ENCODE measurements around the gene KRTAP10-6. TPM values are rescaled to one million over a fixed set of nuclear protein-coding genes. Genes with fewer than 3 reads are reported as not detected.

The KRTAP10-6 gene
- total RNA-seq, 2 donors from 2014 or later, result not detected

DNA sequence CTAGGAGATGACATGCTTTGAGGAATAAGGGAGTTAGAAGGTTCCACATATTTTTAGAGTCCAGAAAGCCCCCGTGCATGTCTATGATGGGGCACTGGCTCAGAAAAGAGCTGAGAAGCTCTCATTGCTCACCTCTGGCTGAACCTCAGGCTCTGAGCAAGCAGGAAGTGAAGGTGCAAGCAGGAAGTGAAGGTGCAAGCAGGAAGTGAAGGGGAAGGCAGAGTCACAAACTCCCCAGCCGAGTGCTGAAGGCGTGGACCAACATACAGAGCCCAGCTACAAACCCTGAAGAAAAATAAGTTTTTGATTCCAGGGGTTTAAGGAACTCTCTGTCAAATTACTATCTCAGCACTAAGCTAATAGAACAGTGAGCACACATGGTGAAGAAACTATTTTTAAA is 26.6 kb upstream of the KRTAP10-6 start:
- intact Hi-C loops (cut with DNase I), result loop anchor here in 1 of 2 donors (10.0 kb wide), 1 partner anchor 296 kb away; no protein-coding TSS in a partner anchor
- no peak for DNase-seq (ENCODE audit: low spot score)

DNA sequence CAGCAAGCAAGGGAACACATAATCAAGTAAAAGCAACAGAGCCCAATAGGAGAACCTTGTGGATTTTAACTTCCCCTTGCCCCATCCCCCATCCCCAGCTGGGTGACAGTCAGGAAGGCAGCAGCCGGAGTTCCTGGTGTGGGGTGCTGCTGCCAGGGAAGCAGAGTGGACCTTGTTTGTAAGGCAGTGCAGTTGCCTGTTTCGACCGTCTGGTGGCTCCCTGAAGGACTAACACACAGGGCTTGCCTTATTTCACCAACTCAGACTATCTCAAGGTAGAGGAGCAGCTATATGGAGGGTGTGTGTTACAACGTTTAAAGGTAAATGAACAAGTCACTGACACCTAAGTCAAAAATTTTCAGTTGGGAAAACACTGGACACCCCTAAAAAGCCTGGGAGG is 26.2 kb upstream of the KRTAP10-6 start:
- intact Hi-C loops (cut with DNase I), result loop anchor here in 1 of 2 donors (10.0 kb wide), 1 partner anchor 296 kb away; no protein-coding TSS in a partner anchor
- no peak for DNase-seq (ENCODE audit: low spot score)

DNA sequence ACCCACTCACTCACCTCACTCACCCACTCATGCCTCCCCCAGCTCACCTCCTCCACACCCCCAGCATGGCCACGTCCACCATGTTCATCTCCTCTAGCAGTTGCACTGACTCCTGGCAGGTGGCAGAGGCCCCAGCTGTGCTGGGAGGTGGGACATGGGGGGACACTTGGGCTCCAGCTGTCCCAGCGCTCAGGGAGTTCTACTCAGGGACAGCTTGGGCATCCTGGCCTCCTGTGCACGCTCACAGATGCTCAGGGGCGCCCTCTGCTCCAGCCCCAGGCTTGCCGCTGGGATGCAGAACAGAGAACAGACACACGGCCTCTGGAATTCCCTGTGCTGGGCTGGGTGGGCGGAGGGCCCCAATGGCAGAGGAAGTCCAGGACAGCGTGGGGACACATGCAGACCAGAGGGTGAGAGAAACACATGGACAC is 24.8 kb upstream of the KRTAP10-6 start:
- no peak for DNase-seq (ENCODE audit: low spot score)

DNA sequence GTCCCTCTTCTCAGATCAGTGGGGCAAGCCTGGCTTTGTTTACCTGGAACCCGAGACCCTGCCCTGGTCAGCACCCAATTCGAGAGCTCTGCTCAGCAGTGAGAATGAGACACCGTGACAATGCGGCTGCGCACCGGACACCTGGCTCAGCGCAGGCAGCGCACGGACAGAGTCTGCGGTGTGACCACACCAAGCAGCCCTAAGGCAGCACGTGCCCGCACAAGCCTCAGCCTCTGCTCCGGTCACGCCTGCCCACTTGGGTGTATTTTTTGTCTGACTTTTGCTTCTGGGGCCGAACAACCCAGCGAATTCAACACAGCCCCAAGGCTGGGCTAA is 24.3 kb upstream of the KRTAP10-6 start:
- intact Hi-C loops (cut with DNase I), result loop anchor here in 1 of 2 donors (10.0 kb wide), 1 partner anchor 298 kb away; no protein-coding TSS in a partner anchor
- peak; percentile 50 for DNase-seq (ENCODE audit: low spot score)

More for the DNA sequence above, 24.8 kb upstream of the KRTAP10-6 start:
- intact Hi-C loops (cut with DNase I), result loop anchor here in 1 of 2 donors (10.0 kb wide), 1 partner anchor 298 kb away; no protein-coding TSS in a partner anchor

DNA sequence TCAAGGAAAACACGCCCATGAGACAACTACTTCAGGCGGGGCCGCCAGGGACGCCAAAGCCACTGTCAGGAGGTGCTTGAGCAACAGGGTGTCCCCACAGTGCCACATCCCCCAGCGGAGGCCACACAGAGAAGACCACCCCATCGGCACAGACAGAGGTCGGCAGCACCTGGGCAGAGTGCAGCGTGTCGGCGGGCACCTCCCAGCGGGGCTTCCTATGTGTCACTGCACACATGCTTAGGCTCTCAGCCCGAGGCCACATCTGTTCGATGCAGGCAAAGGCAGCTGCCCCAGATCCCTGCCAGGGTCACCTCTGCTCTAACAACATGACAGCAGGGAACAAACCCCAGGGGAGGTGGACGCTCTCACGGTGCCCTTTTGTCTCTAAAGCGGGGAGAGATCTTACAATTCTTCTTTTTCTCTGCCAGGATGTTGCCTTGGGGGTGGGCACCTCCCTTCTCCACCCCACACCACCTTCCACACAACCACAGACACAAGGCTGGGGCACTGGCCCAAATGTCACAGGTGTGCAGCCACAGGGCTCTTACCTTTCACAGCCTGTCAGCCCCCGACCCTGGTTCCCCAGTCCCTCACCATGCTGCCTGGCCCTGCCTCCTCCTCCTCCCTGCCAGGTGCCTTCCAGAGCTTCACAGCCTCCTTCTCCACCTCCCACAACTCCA is 23.7 kb upstream of the KRTAP10-6 start:
- DNase-seq (ENCODE audit: low spot score), result peak; percentile 68
- intact Hi-C loops (cut with DNase I), result loop anchor here in 1 of 2 donors (10.0 kb wide), 1 partner anchor 299 kb away; no protein-coding TSS in a partner anchor

DNA sequence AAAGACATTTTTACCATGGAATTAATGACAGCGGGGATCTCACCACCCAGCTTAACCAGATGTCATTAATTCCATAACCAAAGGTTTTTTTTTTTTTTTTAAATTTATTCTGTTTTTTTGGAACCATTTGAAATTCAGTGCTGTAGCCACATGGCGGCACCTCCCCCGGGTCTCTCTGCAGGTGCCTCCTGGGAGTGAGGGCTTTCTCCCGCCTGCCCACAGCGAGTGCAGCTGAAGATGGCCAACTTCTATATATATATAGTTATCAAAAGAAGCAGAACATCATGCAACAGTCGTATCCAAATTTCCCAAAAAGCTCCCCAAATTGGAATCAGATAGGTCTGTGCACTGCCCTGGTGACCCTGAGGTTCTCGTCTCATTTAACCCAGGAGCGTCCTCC is 23.2 kb upstream of the KRTAP10-6 start:
- intact Hi-C loops (cut with DNase I), result loop anchor here in 1 of 2 donors (10.0 kb wide), 1 partner anchor 299 kb away; no protein-coding TSS in a partner anchor
- DNase-seq (ENCODE audit: low spot score), result no peak

DNA sequence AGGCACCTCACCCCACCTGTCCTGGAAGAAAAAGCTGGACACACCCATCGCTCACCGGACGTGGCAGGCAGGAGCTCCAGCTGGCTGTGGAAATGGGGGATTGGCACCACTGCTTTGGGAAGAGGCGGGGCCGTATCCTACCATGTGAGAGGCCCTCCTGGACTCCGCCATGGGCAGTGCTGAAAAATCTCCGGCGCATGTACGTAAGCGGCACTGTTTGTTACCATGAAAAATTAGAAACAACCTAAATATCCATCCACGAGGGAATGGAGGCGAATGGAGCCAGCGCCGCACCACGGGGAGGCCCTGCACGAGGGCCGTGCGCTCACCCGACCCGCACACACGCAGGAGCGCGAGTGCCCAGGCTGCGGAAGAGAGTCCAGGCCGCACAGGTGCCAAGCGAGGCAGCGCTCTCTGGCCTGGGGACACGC is 22.7 kb upstream of the KRTAP10-6 start:
- DNase-seq (ENCODE audit: low spot score), result peak; percentile 66

GRCh38 chr21:44614161-44614631 is 21.9 kb upstream of the KRTAP10-6 start:
- intact Hi-C loops (cut with DNase I), result loop anchor here in 1 of 2 donors (10.0 kb wide), 1 partner anchor 301 kb away; no protein-coding TSS in a partner anchor
- peak; percentile 73 for DNase-seq (ENCODE audit: low spot score)

More for the DNA sequence above, 22.7 kb upstream of the KRTAP10-6 start:
- intact Hi-C loops (cut with DNase I), result loop anchor here in 1 of 2 donors (10.0 kb wide), 1 partner anchor 300 kb away; no protein-coding TSS in a partner anchor

DNA sequence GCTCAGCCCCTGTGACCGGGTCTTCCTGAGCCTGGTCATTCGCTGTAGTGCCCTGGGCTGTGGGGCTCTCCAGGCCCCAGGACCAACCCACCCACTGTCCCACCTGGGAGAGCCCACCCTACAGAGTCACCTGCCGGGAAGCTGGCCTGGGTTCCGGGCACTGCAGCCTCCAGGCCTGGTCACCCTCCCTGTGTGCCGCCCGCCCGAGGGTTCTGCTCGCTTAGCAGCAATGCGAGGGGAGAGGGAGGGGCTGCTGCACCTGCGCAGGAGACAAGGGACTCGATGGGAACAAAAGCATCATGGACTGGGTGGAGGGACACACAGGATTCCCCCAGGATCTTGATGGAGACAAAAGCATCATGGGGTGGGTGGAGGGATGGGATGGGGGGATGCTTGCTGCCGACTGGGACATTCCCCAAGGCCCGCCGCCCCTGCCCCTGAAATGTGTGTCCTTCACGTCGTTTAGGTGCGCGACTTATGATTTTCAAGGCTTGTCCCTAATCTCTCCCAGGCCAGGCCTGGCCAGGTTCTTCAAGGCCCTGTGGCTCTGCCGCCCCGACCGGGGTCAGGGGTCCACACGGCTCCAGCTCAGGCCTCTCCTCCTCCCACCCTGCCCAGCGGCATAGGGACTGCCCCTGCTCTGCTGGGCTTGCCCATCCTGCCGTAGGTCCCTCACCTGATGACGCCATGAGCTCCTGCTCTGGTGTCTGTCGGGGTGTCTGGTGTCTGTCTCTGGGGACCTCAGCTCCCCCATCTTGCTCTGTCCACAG is 21.3 kb upstream of the KRTAP10-6 start:
- intact Hi-C loops (cut with DNase I), result loop anchor here in 1 of 2 donors (10.0 kb wide), 1 partner anchor 301 kb away; no protein-coding TSS in a partner anchor
- peak; percentile 71 for DNase-seq (ENCODE audit: low spot score)

DNA sequence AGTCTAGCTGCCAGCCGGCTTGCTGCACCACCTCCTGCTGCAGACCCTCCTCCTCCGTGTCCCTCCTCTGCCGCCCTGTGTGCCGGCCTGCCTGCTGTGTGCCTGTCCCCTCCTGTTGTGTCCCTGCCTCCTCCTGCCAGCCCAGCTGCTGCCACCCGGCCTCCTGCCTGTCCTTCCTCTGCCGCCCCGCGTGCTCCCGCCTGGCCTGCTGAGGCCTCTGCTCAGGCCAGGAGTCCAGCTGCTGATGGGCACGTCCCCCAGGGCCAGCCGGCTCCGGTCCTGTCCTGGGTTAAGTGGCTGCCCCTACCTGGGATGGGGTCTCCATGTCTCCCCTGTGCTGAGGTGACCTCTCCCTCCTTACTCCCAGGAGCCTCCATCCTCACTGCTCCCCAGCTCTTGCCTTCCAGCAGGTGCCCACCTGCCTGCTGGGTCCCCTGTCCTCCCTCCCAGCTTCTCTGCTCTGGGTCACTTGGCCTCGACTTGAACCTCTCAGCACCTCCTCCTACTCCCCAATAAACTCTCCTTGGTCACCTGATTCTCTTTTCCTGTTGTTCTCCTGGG is 20.4 kb upstream of the KRTAP10-6 start:
- peak; percentile 66 for DNase-seq (ENCODE audit: low spot score)
- intact Hi-C loops (cut with DNase I), result loop anchor here in 1 of 2 donors (10.0 kb wide), 1 partner anchor 302 kb away; no protein-coding TSS in a partner anchor

- intact Hi-C loops (cut with DNase I), result loop anchor here in 1 of 2 donors (10.0 kb wide), 1 partner anchor 303 kb away; no protein-coding TSS in a partner anchor
- peak; percentile 71 for DNase-seq (ENCODE audit: low spot score)
Measured at GRCh38 chr21:44612029-44612486, 19.8 kb upstream of the KRTAP10-6 start, which contains the start of gene KRTAP10-8. TSS of gene KRTAP10-8 (plus strand) at chr21:44612079. CDS start at chr21:44612101, 22 bp downstream.

DNA sequence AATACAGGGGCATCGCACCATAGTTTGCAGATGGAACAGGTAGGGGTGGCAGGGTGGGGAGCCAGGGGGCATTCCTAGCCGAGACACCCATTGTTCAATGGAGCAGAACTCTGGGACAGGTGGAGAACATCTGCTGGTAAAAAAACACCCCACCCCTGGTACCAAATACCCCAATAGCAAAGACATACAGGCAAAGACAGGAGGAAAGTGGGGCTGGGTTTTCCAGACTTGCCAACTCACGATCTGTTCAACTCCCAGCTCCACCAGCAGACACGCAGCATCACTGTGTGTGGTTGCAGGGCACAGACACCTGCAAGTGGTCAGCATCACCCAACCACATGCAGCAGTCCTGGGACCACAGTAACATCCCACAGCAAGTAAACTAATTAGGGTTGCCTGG is 19.2 kb upstream of the KRTAP10-6 start:
- intact Hi-C loops (cut with DNase I), result loop anchor here in 1 of 2 donors (10.0 kb wide), 1 partner anchor 303 kb away; no protein-coding TSS in a partner anchor
- no peak for DNase-seq (ENCODE audit: low spot score)

DNA sequence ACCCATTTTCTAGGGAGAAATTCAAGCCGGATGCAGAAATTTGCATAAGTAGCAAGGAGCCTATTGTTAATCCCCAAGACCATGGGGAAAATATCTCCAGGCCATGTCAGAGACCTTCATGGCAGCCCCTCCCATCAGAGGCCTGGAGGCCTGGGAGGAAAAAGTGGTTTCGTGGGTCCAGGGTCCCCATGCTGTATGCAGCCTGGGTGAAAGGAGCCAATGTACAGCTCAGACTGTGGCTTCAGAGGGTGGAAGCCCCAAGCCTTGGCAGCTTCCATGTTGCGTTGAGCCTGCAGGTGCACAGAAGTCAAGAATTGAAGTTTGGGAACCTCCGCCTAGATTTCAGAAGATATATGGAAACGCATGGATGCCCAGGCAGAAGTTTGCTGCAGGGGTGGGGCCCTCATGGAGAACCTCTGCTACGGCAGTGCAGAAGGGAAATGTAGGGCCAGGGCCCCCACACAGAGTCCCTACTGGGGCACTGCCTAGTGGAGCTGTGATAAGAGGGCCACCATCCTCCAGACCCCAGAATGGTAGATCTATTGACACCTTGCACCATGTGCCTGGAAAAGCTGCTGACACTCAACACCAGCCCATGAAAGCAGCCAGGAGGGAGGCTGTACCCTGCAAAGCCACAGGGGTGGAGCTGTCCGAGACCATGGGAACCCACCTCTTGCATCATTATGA is 18.0 kb upstream of the KRTAP10-6 start:
- DNase-seq (ENCODE audit: low spot score), result peak; percentile 55
- intact Hi-C loops (cut with DNase I), result loop anchor here in 1 of 2 donors (10.0 kb wide), 1 partner anchor 305 kb away; no protein-coding TSS in a partner anchor

- intact Hi-C loops (cut with DNase I), result no loop called here
- DNase-seq (ENCODE audit: low spot score), result no peak
Measured at GRCh38 chr21:44609193-44609592, 16.9 kb upstream of the KRTAP10-6 start.

DNA sequence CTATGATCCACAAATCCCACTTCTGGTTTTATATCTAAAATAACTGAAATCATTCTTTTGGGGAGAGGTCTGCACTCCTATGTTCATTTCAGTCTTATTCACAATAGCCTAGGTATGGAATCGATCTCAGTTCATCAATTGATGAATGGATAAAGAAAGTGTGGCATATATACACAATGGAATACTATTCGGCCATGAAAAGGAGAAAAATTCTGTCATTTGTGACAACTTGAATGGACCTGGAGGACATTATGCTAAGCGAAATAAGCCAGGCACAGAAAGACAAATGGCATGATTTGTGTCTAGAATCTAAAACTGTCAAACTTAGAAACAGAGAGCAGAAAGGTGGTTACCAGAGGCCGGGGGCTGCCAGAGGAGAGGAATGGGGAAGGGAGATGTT is 14.2 kb upstream of the KRTAP10-6 start:
- intact Hi-C loops (cut with DNase I), result no loop called here
- no peak for DNase-seq (ENCODE audit: low spot score)

- intact Hi-C loops (cut with DNase I), result no loop called here
- DNase-seq (ENCODE audit: low spot score), result peak; percentile 57
Measured at GRCh38 chr21:44603911-44604310, 11.6 kb upstream of the KRTAP10-6 start.

GRCh38 chr21:44603109-44603875 is 11.0 kb upstream of the KRTAP10-6 start:
- intact Hi-C loops (cut with DNase I), result no loop called here

GRCh38 chr21:44602463-44602850 is 10.2 kb upstream of the KRTAP10-6 start:
- intact Hi-C loops (cut with DNase I), result no loop called here
- no peak for DNase-seq (ENCODE audit: low spot score)

More at GRCh38 chr21:44603109-44603875, 11.0 kb upstream of the KRTAP10-6 start:
- DNase-seq (ENCODE audit: low spot score), result peak; percentile 37
